ENCODE data around the gene EGFL6.

GRCh38 chrX:13522811-13523210 is 46.6 kb upstream of the EGFL6 start:
- TF ChIP-seq CTCF (IDR thresholded peaks at IDR 0.05) = no peak
- TF ChIP-seq POLR2A (IDR thresholded peaks at IDR 0.05) = no peak
